GM12873 (cell line): ENCODE measurements around the gene UTRN.

Experiments
- CTCF ChIP-seq: IDR thresholded peaks from 2 replicates; pipeline ENCODE4 v1.5.1; 2012; ENCODE audit warnings: low read depth, mild to moderate bottlenecking, moderate library complexity, low read length, control low read depth; ENCODE audit not compliant: insufficient read depth; ENCODE audit errors: missing control alignments

Gene UTRN

GRCh38 chr6:144325232-144325631, 40.1 kb downstream of the UTRN start:
- no peak for TF ChIP-seq CTCF

- TF ChIP-seq CTCF: no peak
Observed at GRCh38 chr6:144326393-144326792, 41.3 kb downstream of the UTRN start.

GRCh38 chr6:144327081-144327480, 41.9 kb downstream of the UTRN start:
- no peak for TF ChIP-seq CTCF

- TF ChIP-seq CTCF: no peak
Observed at GRCh38 chr6:144330017-144330987, 45.2 kb downstream of the UTRN start.

GRCh38 chr6:144331491-144331969, 46.4 kb downstream of the UTRN start:
- TF ChIP-seq CTCF: no peak

GRCh38 chr6:144332177-144332576, 47.0 kb downstream of the UTRN start:
- no peak for TF ChIP-seq CTCF

- no peak for TF ChIP-seq CTCF
Observed at GRCh38 chr6:144334150-144334708, 49.1 kb downstream of the UTRN start.
